Cardiac fibroblast (primary cell): ENCODE measurements around the gene MEGF10.

Experiments
- DNase-seq, 2 donors: peaks; one replicate each; pipeline versions ENCODE4 v3.0.0 to v3.0.0-alpha.2; 2010; ENCODE audit warnings: low read depth in 2 of 2
- H3K4me3 ChIP-seq, 2 donors: replicated peaks in 1 of 2; 1 replicate in 1 of 2; 2 replicates in 1 of 2; pipeline ENCODE4 v1.5.1; 2011; ENCODE audit warnings: low read depth in 2 of 2, low read length in 2 of 2, mild to moderate bottlenecking in 2 of 2, moderate library complexity in 1 of 2
- TF ChIP-seq, protein P1 (sequence below): IDR thresholded peaks from one replicate; pipeline ENCODE4 v1.5.1; 2011; ENCODE audit warnings: low read depth, mild to moderate bottlenecking, low read length, inconsistent platforms

Gene MEGF10

DNA sequence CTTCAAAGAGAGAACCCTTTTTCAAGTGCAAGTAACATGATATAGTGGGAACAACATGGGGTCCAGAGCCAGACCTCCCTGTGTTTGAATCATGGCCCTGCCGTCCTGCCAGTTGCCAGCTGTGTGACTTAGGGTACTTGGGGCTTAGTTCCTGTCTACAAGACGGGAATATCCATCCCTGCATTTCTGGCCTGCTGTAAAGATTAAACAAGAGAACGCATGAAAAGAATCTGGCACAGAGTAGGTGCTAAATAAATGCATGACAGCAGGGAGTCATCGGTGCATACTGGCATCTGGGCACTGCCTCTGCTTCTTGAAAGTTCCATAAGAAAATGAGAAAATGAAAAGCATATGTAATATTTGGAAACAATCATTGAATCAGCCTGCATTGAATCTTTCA lies 149.0 kb downstream of the MEGF10 start:
- TF ChIP-seq, protein P1, sequence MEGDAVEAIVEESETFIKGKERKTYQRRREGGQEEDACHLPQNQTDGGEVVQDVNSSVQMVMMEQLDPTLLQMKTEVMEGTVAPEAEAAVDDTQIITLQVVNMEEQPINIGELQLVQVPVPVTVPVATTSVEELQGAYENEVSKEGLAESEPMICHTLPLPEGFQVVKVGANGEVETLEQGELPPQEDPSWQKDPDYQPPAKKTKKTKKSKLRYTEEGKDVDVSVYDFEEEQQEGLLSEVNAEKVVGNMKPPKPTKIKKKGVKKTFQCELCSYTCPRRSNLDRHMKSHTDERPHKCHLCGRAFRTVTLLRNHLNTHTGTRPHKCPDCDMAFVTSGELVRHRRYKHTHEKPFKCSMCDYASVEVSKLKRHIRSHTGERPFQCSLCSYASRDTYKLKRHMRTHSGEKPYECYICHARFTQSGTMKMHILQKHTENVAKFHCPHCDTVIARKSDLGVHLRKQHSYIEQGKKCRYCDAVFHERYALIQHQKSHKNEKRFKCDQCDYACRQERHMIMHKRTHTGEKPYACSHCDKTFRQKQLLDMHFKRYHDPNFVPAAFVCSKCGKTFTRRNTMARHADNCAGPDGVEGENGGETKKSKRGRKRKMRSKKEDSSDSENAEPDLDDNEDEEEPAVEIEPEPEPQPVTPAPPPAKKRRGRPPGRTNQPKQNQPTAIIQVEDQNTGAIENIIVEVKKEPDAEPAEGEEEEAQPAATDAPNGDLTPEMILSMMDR: no peak
- H3K4me3 ChIP-seq: no peak overlapping the region
- DNase-seq: no peak

DNA sequence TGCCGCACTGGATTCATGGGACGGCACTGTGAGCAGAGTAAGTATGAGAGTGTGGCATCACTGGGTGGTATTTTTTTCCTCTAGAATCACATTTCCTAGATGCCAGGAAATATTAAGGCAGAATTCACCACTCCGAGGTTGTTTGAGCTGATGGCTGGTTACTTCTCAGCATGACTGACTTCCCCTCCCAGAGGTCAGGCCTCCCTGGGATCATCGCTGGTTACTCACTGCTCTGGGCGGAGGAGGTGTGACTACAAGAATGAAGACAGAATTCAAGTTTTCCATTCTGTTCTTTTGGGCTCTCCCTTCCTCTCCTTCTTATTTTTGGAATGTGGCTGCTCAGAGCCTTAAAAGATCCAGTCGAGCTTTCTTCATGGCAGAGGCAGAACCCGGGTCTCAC lies 150.2 kb downstream of the MEGF10 start:
- H3K4me3 ChIP-seq: no peak overlapping the region
- peak in 1 of 2 donors; percentile 59 for DNase-seq
- TF ChIP-seq, protein P1: no peak

DNA sequence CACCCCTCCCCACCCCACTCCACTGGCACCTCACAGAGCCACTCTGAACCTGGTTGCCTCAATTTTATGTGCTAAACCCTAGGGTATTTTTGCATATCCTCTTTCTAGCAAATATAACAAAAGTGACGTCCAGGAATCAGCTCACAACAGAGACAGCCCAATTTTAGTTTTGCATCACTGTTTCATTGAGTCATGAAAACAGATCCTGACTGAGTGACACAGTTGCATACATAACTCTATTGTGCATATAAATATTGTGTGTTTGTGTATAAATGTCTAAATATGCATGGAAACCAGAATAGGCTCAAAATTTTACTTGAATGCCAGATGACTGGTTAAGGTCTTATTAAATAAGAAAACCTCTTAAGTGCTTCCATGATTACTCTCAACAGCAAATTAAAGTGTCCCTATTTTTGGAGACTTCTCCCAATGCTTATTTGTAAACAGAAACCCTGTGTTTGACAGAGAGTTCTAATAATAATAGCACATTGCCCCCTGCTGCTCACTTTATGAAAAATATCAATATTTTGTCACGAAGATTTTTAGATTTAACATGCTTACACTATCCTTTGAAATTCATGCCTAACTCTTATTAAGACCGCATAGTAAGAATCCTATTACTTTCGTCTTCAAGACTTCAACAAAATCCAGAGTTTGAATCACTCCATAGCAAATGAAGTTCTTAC lies 151.3 kb downstream of the MEGF10 start:
- peak; percentile 33 to 55 for DNase-seq
- no peak overlapping the region for H3K4me3 ChIP-seq
- TF ChIP-seq, protein P1: no peak

DNA sequence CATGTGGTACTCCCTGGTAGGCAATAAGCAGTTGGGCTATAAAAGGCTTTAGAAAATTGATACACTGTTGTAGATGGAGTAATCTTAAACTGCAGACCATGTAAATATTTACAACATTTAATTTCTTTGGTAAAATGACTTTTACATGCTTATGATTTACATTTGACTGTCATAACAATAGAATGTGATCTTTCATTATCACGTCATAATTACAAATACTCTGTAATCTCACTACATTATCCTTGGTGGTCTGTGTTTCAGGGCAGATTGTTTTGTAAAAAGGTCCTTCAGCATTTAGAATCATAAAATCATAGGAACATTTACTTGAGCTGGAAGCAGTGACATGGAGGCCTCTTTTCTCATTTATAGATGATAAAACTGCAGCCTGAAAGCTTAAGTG lies 153.6 kb downstream of the MEGF10 start:
- TF ChIP-seq, protein P1: no peak

DNA sequence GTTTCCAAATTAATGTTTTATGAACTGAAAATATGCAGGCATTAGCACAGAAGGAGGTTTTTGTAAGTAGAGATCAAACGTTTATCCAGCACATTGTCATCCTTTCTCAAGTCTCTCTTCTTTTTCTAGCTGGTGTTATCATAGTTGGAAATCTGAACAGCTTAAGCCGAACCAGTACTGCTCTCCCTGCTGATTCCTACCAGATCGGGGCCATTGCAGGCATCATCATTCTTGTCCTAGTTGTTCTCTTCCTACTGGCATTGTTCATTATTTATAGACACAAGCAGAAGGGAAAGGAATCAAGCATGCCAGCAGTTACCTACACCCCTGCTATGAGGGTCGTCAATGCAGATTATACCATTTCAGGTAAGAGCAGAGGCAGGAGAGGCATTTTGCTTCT lies 154.7 kb downstream of the MEGF10 start:
- H3K4me3 ChIP-seq: no peak overlapping the region
- TF ChIP-seq, protein P1: no peak
- no peak for DNase-seq

More for the DNA sequence above, 153.6 kb downstream of the MEGF10 start:
- no peak overlapping the region for H3K4me3 ChIP-seq
- DNase-seq: no peak

DNA sequence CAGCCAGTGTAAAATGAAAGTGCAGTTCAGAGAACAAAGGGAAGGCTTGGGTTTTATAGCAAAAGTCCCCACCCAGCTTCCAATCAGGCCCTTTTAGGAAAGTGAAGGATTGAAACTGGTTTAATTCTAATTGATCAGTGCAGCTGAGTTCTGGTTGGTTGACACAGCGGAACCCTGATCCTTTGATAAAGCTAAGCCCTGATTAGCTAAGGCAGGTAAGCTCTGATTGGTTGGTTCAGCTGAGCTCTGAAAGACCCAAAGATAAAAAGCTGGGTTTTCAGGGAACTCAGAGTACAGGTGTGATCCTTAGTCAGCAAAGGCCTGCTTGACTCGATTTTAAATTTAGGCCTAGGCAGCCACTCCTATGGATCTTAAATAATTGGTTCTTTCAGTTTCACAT lies 156.0 kb downstream of the MEGF10 start:
- DNase-seq: no peak
- TF ChIP-seq, protein P1: no peak
- H3K4me3 ChIP-seq: no peak overlapping the region

DNA sequence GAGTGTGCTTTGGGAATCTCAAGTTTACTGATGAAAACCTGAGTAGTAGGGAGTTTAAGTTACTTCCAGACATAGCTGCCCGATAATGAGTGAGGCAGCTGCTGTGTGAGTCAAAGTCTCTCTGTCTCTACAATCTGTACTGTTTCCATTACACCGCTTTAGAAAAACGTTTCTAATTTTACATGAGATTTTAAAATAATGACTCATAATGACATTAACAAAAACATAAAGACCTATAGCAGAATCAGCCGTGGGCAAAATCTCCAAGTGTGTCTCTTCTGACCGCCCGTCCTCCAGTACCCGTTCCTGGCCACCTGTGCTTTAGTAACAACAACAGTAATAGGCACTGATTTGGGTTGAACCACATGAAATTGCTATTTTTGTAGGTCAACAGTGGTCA lies 157.2 kb downstream of the MEGF10 start:
- no peak overlapping the region for H3K4me3 ChIP-seq
- TF ChIP-seq, protein P1: no peak
- DNase-seq: peak in 1 of 2 donors; percentile 76
